Hypothalamus (tissue), 51 donors: ENCODE data around the gene UBE2E2.

ENCODE experiments used
- DNase-seq, 51 donors: peaks; one replicate each; lab custom pipeline; 2025; lab: John Stamatoyannopoulos, UW

The UBE2E2 gene

DNA sequence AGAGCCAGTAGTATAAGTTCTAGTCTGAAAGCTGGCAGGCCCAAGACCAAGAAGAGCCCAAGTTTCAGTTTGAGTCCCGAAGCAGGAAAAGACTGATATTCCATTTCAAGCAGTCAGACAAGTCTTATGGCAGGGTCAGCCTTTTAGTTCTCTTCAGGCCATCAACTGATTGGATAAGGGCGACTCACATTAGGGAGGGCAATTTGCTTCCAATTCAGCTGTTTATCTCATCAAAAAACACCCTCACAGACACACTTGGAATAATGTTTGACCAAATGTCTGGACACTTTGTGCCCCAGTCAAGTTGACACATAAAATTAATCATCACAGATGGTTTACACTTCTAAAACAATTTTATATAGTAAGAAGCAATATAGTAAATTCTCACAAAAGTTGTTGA is 69.7 kb downstream of the UBE2E2 start:
- no peak for DNase-seq

DNA sequence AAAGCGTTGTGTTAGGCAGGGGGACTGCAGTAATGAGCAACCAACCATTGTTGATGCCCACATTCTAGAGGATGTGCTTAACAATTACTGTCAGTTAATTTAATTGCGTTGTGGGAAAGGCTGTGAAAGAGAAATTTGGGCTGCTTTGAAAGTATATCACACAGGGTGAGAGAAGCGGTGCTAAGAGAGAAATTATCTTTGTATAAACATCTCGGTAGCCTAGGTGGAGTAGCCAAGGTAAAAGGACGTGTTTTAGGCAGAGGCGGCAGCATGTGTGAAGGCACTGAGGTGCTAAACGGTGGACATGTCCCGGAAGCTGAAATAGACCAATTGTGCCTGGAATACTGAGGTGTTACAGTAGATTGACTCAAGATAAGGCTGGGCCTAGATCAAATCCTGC is 71.9 kb downstream of the UBE2E2 start:
- DNase-seq: no peak

GRCh38 chr3:23275814-23276213 is 72.7 kb downstream of the UBE2E2 start:
- no peak for DNase-seq

GRCh38 chr3:23276913-23277658 is 74.0 kb downstream of the UBE2E2 start:
- no peak for DNase-seq

- DNase-seq: no peak
Measured at GRCh38 chr3:23277688-23278087, 74.6 kb downstream of the UBE2E2 start.

DNA sequence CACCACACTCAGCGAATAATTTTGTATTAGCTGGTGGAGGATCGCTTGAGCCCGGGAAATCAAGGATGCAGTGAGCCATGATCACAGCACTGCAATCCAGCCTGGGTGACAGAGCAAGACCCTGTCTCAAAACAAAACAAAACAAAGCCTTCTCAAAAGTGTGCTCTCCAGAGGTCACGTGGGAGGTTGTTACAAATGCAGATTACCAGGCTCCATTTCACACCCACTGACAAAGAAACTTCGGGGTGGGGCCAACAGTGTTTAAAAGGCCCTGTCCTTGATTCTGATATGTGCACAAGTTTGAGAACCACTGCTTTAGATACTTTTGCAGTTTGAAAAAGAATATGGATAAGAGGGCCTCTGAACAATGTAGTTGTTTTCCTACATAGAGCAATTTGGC is 80.5 kb downstream of the UBE2E2 start:
- DNase-seq: no peak

GRCh38 chr3:23288286-23288685 is 85.2 kb downstream of the UBE2E2 start:
- DNase-seq: no peak

DNA sequence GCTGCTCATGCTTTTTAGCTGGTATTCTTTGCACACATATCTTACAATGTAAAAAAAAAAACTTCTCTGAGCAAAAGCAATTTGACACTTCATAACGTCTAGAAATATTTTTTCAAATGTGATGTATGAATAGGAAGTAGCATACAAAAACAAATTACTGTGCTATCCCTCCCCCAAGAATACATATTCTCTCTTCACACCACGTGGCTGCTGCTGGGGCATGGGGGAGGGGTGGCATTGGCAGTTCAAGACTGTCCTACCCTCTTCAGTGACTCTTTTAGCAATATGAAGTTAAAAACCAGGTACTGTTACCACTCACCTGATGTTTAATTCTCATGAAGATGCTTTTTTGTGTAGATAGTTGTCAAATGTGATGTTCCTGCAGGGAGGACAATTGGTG is 85.6 kb downstream of the UBE2E2 start:
- DNase-seq: no peak

DNA sequence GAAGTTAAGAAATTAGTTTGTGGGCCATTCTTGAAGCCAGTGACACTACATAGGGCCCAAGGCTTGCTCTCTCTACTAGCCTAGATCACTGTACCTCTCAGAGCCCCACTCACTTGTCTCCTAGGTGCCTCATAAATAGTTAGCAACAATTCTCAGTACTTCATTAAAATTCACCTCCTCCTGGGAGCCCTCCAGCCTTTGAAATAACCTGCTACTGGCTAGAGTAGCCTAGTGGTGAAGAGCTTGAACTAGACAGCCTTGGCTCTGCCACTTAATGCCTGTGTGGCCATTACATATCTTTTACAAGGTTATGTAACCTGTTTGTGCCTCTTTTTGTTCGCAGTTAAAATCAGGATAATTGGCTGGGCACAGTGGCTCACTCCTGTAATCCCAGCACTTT is 89.3 kb downstream of the UBE2E2 start:
- DNase-seq: no peak

- DNase-seq: no peak
Measured at GRCh38 chr3:23294770-23295387, 91.8 kb downstream of the UBE2E2 start.

DNA sequence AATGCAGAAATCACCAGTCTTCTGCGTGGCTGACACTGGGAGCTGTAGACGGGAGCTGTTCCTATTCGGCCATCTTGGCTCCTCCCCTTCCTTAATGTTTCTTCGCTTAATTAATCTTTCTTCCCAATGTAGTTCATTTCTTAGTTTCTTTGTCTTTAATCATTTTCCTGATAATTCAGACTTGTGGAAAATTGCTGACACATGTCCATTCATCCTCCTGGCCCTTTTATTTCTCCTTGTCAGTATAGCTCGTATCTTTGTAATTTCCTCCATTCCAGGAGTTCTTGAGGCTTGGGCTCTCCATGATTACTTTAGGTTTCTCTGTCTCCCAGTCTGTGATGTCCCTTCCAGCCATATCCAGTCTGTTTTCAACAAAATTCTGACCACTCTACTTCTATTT is 98.7 kb downstream of the UBE2E2 start:
- no peak for DNase-seq

- DNase-seq: no peak
Measured at GRCh38 chr3:23302271-23302670, 99.1 kb downstream of the UBE2E2 start.

GRCh38 chr3:23303601-23304217 is 100.6 kb downstream of the UBE2E2 start:
- DNase-seq: no peak

GRCh38 chr3:23304424-23304823 is 101.3 kb downstream of the UBE2E2 start:
- no peak for DNase-seq

DNA sequence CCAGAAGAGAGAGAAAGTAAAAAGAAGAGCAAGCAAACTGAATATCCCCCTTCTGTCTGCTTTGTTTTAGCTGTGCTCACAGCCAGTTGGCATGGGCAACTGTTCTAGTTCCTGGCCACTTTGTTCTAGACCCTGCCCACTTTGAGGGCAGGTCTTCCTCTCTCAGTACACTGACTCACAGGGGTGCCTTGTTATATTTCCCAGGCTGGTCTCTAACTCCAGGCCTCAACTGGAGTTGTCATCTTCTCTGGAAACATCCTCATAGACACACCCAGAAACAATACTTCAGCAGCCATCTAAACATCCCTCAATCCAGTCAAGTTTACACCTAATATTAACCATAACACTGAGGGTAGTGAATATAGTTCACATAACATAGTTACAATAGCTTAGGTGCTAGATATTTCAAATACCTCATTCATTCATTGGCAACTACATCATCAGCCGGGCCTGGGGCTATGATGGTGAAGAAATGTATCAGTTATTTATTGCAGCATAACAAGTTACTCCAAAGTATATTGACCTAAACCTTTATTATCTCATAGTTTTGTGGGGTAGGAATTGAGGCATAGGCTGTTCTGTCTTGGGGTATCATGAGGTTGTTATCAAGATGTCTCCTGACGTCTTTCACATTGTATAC is 106.0 kb downstream of the UBE2E2 start:
- DNase-seq: no peak

DNA sequence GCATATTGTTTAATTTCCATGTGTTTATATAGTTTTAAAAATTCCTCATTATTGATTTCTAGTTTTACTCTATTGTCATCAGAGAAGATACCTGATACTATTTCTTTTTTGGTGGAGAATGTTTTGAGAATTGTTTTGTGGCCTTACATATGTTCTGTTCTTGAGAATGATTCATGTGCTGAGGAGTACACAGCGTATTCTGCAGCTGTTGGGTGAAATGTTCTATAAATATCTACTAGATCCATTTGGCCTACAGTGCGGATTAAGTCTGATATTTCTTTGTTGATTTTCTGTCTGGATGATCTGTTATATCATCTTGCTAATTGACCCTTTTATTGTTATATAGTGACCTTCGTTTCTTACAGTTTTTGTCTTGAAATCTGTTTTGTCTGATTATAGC is 109.7 kb downstream of the UBE2E2 start:
- no peak for DNase-seq

DNA sequence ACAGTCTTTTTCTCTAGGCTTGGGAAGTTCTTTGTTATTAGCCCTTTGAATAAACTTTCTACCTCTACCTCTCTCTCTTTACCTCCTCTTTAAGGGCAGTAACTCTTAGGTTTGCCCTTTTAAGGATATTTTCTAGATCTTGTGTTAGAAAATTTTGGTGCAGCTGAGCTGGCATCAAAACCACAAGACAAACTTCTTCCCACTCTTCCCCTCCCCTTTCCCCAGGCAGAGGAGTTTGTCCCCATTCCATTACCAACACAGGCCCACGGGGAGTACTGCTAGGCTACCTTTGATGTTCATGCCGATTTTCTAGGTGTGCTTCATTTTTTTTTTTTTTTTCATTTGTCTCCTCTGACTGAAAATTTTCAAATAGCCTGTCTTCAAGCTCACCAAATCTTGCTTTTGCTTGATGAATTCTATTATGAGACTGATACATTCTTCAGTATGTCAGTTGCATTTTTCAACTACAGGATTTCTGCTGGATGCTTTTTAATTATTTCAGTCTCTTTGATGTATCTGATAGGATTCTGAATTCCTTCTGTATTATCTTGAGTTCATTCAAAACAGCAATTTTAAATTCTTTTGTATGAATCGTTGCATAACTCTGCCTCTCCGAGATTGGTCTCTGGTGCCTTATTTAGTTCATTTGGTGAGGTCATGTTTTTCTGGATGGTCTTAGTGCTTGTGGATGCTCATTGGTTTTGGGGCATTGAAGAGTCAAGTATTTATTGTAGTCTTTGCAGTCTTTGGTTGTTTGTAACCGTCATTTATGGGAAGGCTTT is 112.0 kb downstream of the UBE2E2 start:
- DNase-seq: no peak

- DNase-seq: no peak
Measured at GRCh38 chr3:23316924-23317323, 113.8 kb downstream of the UBE2E2 start.

DNA sequence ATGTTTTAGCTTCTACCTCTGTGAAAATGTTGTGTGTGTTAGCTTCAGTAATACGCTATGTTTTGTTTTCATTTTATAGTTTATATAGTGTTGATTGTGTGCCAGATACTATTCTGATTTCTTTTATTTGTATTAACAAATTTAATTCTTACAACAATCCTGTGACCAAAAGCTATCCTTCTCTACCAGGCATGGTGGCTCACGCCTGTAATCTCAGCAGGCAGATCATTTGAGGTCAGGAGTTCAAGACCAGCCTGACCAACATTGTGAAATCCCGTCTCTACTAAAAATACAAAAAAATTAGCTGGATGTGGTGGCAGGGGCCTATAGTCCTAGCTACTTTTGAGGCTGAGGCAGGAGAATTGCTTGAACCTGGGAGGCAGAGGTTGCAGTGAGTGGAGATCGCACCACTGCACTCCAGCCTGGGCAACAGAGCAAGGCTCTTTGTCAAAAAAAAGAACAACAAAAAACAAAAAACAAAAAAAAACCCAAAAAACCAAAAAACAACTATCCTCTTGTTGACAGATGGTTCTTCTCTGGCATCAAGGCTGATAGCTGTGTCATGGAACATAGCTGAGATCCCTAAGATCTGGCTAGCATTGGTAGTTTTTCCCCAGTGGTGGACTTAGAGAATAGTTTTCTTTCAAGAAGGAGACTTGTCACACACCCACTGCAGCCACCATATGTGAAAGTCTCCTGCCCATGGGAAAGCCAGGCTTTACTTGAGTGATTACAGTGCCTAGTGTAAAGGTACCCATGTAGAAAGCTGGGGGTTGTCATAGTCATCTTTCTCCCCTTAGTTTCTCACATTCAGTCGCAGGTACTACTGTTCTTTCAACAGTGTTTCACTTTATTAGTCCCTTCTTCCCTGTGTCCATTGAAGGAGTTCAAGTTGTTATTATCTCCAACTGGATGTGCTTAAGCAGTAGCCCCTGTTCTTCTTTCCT is 116.5 kb downstream of the UBE2E2 start:
- DNase-seq: no peak
